ENCODE data around the gene TOM1L2.

DNA sequence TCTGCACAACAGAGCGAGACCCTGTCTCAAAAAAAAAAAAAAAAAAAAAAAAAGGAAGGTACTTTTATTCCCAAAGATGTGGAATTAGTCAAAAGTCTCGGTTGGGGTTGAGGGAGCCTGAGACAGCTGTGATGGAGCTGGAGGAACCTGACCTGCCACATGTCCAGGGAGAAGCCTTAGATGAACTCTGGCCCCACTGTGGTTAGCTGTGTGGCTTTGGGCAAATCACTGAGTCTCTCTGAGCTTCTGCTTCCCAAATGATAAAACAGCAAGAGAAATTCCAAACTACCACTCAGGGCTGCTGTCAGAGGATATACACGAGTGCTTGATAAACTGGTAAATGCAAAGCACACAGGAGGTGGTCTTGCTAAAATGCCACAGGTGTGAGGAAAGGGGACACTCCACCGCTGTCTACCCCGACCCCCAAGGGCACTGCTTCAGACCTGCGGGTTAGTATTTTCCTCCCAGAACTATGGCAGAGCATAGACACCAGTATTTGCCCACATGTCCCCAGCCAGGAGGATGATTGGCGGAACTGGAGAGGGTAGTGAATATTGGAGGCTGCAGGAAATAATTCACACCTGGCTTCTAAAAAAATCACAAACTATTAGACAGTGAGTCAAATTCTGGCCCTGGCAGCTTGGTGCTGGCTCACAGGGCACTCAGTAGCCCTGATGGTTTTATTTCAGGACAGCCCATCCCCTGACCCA is 15.1 kb upstream of the TOM1L2 start:
- TF ChIP-seq, protein P1, sequence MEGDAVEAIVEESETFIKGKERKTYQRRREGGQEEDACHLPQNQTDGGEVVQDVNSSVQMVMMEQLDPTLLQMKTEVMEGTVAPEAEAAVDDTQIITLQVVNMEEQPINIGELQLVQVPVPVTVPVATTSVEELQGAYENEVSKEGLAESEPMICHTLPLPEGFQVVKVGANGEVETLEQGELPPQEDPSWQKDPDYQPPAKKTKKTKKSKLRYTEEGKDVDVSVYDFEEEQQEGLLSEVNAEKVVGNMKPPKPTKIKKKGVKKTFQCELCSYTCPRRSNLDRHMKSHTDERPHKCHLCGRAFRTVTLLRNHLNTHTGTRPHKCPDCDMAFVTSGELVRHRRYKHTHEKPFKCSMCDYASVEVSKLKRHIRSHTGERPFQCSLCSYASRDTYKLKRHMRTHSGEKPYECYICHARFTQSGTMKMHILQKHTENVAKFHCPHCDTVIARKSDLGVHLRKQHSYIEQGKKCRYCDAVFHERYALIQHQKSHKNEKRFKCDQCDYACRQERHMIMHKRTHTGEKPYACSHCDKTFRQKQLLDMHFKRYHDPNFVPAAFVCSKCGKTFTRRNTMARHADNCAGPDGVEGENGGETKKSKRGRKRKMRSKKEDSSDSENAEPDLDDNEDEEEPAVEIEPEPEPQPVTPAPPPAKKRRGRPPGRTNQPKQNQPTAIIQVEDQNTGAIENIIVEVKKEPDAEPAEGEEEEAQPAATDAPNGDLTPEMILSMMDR (IDR thresholded peaks at IDR 0.05), result no peak
- no peak for TF ChIP-seq POLR2A (IDR thresholded peaks at IDR 0.05)

Measured in lower leg skin (tissue), 3 donors.